ENCODE measurements around the gene EPB41L5.

- TF ChIP-seq CTCF (IDR thresholded peaks at IDR 0.05) (peak in 1 of 5 experiments; percentile 17), POLR2A (IDR thresholded peaks at IDR 0.05) (no peak)
Observed at GRCh38 chr2:120206022-120206581, 193.2 kb downstream of the EPB41L5 start.
